Kidney capillary endothelial cell (primary cell): ENCODE measurements around the gene TMEM229B.

Experiments used
- DNase-seq: peaks from one replicate; pipeline ENCODE4 v3.0.0-alpha.2; 2018; ENCODE audit warnings: low spot score

Gene TMEM229B

DNA sequence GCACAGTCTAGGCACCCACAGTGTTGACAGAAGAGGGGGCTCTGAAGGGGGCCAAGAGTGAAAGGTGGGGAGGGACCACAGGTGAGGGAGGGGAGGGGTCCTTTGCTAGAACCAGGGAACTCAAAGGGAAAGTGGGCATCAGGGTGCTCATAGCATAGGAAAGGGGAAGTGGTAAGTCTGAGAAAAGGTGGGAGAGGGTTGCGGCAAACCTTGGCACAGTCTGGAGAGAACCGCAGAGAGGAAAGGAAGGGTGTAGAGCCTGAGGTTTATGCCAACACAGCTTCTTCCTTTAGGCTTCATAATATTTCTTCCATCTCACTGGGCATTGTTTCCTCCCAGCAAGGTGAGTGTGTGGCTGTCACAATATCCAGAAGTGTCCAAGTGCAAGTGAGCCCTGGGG is 65.1 kb downstream of the TMEM229B start:
- DNase-seq, result no peak

DNA sequence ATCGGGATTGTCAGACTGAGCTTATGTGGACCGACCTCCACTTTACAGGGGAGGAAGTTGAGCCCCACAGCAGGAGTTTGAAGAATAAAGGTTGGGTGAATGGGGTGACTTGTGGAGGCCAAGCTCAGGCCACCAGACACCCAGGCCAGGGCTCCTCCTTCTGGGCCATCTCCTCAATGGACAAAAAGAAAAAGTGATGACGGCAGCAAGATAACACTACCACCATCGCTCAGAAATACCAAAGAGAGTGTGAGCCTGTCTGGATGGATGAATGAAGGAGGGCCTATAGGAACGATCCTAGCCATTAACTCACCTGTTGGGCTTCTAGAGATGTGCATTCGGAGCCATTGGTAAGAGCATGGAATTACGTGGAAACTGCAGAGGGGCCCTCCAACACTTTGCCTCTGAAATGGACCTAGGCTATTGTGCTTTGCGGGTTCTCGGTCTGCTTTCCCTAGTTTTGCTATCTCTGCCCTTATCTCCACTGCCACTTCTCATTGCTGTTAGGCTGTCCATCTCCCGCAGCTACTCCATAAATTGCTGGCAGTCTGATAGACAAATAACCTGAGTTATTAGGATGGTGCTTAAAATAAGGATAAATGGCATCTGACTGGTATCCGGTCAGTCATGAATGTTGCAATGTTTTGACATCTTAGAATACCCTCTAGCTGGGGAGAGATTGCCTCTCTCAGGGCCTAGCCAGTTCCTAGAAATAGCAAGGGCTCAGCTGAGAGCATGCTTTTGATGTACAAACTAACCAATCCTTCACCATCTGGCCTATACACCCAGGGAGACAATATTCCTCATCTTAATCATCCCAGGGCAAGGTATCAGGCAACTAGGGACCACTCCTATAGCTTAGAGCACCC is 66.9 kb downstream of the TMEM229B start:
- no peak for DNase-seq
